Prostate gland (tissue), 2 donors: ENCODE results near the gene NMNAT3.

Source experiments
- POLR2A ChIP-seq: fragments of 450-650 bp; IDR thresholded peaks from one replicate; pipeline ENCODE4 v1.6.1; 2016; ENCODE audit warnings: antibody characterized with exemption, mild to moderate bottlenecking
- POLR2AphosphoS5 ChIP-seq: sonication (generic); formaldehyde crosslinking; IDR thresholded peaks from one replicate; pipeline ENCODE4 v1.6.1; 2017; ENCODE audit warnings: antibody characterized with exemption
- TF ChIP-seq, protein P1 (sequence below), 4 experiments: fragments of 200-600 bp in 2 of 4; fragments of 450-650 bp in 2 of 4; sonication (generic) in 2 of 4; IDR thresholded peaks; 1 replicate in 3 of 4; 2 replicates in 1 of 4; pipeline ENCODE4 v1.5.1; 2016 to 2019; ENCODE audit warnings: antibody characterized with exemption in 4 of 4, mild to moderate bottlenecking in 2 of 4, moderate library complexity in 2 of 4

GRCh38 chr3:139654637-139655365 lies 23.0 kb downstream of the NMNAT3 start:
- TF ChIP-seq POLR2A (no peak), POLR2AphosphoS5 (no peak)
- TF ChIP-seq, protein P1, sequence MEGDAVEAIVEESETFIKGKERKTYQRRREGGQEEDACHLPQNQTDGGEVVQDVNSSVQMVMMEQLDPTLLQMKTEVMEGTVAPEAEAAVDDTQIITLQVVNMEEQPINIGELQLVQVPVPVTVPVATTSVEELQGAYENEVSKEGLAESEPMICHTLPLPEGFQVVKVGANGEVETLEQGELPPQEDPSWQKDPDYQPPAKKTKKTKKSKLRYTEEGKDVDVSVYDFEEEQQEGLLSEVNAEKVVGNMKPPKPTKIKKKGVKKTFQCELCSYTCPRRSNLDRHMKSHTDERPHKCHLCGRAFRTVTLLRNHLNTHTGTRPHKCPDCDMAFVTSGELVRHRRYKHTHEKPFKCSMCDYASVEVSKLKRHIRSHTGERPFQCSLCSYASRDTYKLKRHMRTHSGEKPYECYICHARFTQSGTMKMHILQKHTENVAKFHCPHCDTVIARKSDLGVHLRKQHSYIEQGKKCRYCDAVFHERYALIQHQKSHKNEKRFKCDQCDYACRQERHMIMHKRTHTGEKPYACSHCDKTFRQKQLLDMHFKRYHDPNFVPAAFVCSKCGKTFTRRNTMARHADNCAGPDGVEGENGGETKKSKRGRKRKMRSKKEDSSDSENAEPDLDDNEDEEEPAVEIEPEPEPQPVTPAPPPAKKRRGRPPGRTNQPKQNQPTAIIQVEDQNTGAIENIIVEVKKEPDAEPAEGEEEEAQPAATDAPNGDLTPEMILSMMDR (IDR thresholded peaks at IDR 0.05) = no peak
